Endometrial microvascular endothelial cells (primary cell): ENCODE data around the gene ARID3A. TPM values are rescaled to one million over a fixed set of nuclear protein-coding genes. Genes with fewer than 3 reads are reported as not detected.

Experiments
- in situ Hi-C: cut with HindIII; loops from 2 replicates; pipeline ENCODE4 v1.10.0; 2017; ENCODE audit warnings: low sequenced_read_pairs, low pct_unique_long_range_greater_than_20kb; ENCODE audit errors: inconsistent ontology term
- total RNA-seq: library from RNA; depleted of rRNA; stranded (reverse); fragments of >200 nt; gene quantifications from one replicate; pipeline ENCODE4 v1.2.3, GENCODE V29; 2015; ENCODE audit errors: inconsistent ontology term

ARID3A gene
- total RNA-seq, 1 donor from 2014 or later: 9.1 TPM

GRCh38 chr19:926589-927350 is 935 bp downstream of the ARID3A start:
- in situ Hi-C loops: no loop called here

DNA sequence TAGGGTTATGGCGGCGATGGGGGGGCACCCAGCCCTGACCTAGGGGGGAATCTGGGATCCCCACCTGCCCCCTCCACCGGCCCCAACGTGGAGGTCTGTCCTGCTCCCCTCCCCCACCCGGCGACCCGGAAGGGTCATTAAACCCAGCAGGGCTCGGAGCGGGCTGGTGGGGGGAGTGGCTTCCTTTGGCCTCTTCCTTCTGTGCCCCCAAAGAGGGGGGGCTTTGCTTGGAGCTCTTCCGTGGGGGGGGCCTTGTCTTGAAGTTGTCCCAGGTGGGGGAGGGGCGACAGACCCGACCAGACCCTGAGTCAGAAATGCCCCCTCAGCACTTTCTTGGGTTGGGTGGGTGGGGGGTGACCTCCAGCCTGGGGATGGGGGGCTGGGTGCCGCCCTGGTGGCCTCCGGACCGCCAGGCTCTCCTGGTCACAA is 1.5 kb downstream of the ARID3A start:
- in situ Hi-C loops: no loop called here

GRCh38 chr19:927780-928401 is 2.1 kb downstream of the ARID3A start:
- in situ Hi-C loops: no loop called here

- in situ Hi-C loops: no loop called here
Observed at GRCh38 chr19:928471-929202, 2.8 kb downstream of the ARID3A start.

DNA sequence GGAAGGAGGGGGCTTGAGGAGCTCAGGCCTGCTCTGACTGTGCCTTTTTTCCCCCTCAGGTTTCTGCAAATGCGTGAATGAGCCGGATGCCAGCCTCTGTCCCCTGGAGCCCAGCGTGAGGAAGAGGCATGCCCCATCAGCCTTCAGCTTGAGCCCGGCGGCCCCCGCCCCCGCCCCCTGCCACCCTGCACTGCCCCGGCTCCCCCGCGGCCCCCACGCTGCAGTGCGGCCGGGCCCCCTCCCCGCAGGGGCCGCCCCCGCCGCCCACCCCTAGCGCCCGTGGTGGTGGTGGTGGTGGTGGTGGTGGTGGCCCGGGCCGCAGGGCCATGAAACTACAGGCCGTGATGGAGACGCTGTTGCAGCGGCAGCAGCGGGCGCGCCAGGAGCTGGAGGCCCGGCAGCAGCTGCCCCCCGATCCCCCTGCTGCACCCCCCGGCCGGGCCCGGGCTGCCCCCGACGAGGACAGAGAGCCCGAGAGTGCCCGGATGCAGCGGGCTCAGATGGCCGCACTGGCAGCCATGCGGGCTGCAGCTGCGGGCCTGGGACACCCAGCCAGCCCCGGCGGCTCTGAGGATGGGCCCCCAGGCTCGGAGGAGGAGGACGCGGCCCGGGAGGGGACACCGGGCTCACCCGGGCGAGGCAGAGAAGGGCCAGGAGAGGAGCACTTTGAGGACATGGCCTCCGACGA is 3.5 kb downstream of the ARID3A start:
- in situ Hi-C loops: no loop called here

GRCh38 chr19:929891-930258 is 4.0 kb downstream of the ARID3A start:
- in situ Hi-C loops: no loop called here

DNA sequence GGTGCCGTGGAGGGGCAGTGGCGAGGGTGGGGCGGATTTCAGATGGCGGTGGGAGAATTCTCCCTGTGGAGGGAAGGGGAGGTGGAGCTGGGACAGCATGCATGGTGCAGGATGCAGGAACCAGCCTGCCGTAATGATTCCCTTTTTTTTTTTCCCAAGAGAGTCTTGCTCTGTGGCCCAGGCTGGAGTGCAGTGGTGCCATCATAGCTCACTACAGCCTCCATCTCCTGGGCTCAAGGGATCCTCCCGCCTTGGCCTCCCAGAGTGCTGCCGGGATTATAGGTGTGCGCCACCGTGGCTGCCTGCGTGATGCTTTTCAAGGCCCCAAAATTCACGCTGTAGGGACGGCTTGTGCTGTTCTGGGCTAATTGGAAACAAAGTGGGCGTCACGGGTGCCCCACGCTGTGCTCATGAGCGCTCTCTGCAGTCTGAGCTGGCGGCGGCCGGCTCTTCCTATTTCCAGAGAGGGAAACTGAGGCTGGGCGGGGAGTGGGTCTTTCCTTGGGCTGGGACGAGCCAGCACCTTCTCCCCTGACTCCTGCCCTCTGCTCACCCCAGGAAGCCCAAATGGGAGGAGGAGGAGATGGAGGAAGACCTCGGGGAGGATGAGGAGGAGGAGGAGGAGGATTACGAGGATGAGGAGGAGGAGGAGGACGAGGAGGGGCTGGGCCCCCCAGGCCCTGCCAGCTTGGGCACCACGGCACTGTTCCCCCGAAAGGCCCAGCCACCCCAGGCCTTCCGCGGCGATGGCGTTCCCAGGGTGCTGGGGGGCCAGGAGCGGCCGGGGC is 6.2 kb downstream of the ARID3A start:
- in situ Hi-C loops: no loop called here

DNA sequence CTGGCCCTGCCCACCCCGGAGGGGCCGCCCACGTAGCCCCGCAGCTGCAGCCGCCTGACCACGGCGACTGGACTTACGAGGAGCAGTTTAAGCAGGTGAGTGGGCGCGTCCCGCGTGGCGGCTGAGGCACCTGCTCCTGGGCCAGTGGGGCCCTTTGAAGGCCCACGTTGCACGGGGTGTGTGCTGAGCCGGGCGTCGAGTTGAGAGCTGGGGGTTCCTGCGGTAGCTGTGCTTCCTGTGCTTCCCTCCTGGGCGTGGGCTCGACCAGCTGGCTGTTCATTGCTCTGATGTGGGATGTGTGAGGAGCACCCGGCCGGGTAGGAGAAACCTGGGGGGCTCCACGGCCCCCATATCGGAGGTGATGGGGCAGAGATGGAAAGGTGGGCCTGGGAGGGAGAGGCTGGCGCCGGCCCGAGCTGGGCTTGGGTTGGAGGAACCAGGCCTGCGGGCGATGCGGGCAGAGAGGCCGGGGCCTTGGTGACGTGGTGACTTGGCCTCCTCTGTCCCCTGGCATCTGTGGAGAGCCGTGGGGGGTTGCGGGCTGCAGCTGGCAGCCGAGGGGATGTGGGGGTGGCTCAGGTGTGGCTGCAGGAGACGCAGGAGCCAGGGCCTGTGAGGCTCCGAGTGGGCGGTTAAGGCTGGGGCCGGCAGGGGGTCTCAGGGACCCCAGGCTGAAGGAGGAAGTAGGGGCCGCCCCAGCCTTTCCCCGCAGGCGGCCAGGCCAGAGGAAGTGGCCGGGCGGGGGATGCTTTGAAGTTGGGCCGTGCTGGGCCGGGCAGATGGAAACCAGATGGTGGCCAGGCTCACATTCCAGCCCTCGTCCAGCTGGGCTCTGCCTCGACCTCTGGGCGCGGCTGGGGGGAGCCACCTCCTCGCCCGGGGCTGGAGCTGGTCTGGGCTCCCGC is 7.1 kb downstream of the ARID3A start:
- in situ Hi-C loops: no loop called here

DNA sequence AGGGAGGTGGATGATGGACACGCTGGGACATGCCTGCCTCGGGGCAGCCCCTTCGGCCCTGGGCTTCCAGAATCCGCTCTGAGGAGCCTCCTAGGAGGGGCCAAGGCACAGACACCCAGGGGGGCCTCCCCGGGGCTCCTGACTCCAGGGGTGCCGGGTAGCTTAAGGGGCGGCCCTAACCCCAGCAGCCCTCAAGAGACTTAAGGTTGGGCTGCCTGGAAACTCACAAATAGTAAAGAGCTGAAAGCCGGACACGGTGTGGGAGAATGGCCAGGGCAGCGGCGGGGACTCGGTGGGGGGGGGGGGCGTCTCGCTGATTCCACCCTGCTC is 7.7 kb downstream of the ARID3A start:
- in situ Hi-C loops: no loop called here

GRCh38 chr19:934197-934840 is 8.5 kb downstream of the ARID3A start:
- in situ Hi-C loops: no loop called here

DNA sequence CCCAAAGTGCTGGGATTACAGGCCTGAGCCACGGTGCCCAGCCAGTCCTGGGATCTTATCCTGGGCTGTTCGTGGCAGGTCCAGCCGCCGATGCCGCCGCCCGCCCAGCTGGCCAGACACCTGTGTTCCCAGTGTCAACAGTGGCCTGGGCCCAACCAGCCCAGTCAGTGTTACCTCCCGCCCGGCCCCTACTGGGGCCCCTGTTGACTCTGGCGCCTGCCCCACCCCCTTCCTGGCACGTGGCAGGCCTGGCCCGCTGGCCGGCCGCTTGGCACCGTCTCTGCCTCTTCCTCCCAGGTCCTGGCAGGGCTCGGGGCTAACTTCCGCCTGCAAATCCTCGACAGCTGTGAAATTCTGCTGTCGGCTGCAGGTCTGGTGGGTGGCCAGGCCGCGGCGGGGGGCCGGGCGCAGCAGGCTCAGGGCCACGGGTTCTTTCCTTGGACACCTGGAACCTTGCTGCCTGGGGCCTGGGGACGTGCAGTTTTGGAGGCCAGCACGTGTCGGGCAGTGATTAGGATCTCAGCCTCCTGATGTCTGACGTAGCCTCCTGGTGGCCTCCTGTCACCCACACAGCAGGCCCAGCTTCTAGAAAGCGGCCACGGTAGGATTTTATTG is 9.1 kb downstream of the ARID3A start:
- in situ Hi-C loops: no loop called here

DNA sequence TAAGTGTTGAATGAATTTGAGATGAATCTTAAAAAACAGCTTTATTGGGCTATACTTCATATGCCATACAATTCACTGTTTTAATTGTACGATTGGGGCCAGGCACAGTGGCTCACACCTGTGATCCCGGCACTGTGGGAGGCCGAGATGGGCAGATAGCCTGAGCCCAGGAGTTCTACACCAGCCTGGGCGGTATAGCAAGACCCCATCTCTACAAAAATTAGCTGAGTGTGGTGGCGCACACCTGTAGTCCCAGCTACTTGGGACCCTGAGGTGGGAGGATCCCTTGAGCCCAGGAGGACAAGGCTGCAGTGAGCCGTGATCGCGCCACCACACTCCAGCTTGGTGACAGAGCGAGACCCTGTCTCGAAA is 10.3 kb downstream of the ARID3A start:
- in situ Hi-C loops: no loop called here

DNA sequence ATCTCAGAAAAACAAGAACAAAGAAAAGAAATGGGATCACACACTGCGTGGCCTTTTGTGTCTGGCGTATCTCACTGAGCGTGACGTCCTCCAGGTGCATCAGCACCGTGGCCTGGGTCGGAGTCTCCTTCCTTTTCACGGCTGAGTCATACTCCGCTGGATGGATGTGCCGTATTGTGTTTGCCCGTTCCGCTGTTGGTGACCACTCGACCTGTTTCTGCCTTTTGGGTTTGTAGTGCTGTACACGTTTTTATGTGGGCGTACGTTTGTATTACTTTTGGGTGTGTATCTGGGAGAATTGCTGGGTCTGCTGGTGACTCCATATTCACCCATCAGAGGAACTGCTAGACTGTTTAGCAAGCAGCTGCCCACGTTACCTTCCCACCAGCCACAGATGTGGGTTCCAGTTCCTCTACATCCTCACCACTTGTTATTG is 11.4 kb downstream of the ARID3A start:
- in situ Hi-C loops: no loop called here

GRCh38 chr19:938233-938923 is 12.5 kb downstream of the ARID3A start:
- in situ Hi-C loops: no loop called here

GRCh38 chr19:939439-939838 is 13.6 kb downstream of the ARID3A start:
- in situ Hi-C loops: no loop called here

GRCh38 chr19:939922-940321 is 14.1 kb downstream of the ARID3A start:
- in situ Hi-C loops: no loop called here
